Endothelial cell of umbilical vein (primary cell): ENCODE data around the gene ARHGEF38.

Experiments
- EZH2 ChIP-seq: IDR thresholded peaks from 2 replicates; pipeline ENCODE4 v1.6.1; 2012; ENCODE audit warnings: borderline replicate concordance, low read depth, mild to moderate bottlenecking, moderate library complexity, low read length, inconsistent platforms; ENCODE audit not compliant: severe bottlenecking
- GATA2 ChIP-seq: IDR thresholded peaks from 2 replicates; pipeline ENCODE4 v1.7.0; 2011; ENCODE audit warnings: low read depth, mild to moderate bottlenecking, moderate library complexity, mixed read lengths, low read length; ENCODE audit not compliant: insufficient read length, insufficient read depth
- JUN ChIP-seq: IDR thresholded peaks from 2 replicates; pipeline ENCODE4 v1.6.1; 2011; ENCODE audit warnings: borderline replicate concordance, low read depth; ENCODE audit not compliant: insufficient read length, insufficient read depth
- MYC ChIP-seq: IDR thresholded peaks from one replicate; pipeline ENCODE4 v1.6.1; 2011; ENCODE audit warnings: mild to moderate bottlenecking, low read depth, low read length
- POLR2A ChIP-seq: IDR thresholded peaks from 2 replicates; pipeline ENCODE4 v1.6.1; 2012; ENCODE audit warnings: low read depth, mild to moderate bottlenecking, control low read depth, low read length
- POLR2AphosphoS5 ChIP-seq: IDR thresholded peaks from 2 replicates; pipeline ENCODE4 v1.6.1; 2012; ENCODE audit warnings: low read depth, mild to moderate bottlenecking, control low read depth, low read length, moderate library complexity; ENCODE audit not compliant: insufficient read depth
- TF ChIP-seq, protein P1 (sequence below), 2 donors: IDR thresholded peaks; 1 replicate in 1 of 2; 2 replicates in 1 of 2; pipeline ENCODE4 v1.5.1; 2011; ENCODE audit warnings: low read length in 2 of 2, mild to moderate bottlenecking in 2 of 2, moderate library complexity in 2 of 2, control low read depth in 1 of 2, inconsistent platforms in 1 of 2, low read depth in 1 of 2; ENCODE audit not compliant: insufficient read depth in 1 of 2; ENCODE audit errors: extremely low read depth in 1 of 2

DNA sequence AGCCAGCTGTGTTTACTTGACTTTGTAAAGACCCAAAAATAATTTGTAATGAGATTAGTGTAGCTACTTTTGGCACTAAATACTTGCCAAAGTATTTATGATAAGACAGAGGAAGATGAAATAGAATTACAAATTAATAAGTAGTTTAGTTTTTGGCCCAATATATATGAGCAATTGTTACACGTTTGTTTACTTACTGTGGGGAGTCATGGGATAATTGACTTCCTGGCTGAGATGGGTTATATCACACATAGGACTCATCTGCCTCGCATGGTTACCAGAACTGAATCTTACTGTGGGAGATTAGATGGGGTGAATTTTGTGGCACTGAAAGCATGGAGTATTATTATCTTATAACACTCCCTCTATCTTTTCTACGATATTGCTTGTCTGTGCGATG is 89.4 kb downstream of the ARHGEF38 start:
- TF ChIP-seq, protein P1, sequence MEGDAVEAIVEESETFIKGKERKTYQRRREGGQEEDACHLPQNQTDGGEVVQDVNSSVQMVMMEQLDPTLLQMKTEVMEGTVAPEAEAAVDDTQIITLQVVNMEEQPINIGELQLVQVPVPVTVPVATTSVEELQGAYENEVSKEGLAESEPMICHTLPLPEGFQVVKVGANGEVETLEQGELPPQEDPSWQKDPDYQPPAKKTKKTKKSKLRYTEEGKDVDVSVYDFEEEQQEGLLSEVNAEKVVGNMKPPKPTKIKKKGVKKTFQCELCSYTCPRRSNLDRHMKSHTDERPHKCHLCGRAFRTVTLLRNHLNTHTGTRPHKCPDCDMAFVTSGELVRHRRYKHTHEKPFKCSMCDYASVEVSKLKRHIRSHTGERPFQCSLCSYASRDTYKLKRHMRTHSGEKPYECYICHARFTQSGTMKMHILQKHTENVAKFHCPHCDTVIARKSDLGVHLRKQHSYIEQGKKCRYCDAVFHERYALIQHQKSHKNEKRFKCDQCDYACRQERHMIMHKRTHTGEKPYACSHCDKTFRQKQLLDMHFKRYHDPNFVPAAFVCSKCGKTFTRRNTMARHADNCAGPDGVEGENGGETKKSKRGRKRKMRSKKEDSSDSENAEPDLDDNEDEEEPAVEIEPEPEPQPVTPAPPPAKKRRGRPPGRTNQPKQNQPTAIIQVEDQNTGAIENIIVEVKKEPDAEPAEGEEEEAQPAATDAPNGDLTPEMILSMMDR (IDR thresholded peaks at IDR 0.05; ENCODE audit: extremely low read depth in 1 of 2, insufficient read depth in 1 of 2, low read depth in 1 of 2, low read length in 2 of 2) = no peak
- no peak for TF ChIP-seq POLR2AphosphoS5
- TF ChIP-seq JUN = no peak
- no peak for TF ChIP-seq EZH2
- no peak for TF ChIP-seq GATA2
- no peak for TF ChIP-seq MYC
- TF ChIP-seq POLR2A = no peak
